WTC11 (cell line): ENCODE data around the gene PPP2R2C.

Experiments
- EMX1 ChIP-seq: fragments of 250-450 bp; sonication (Bioruptor Pico); IDR thresholded peaks from 2 replicates; pipeline ENCODE4 v1.8.0; 2021; ENCODE audit warnings: mild to moderate bottlenecking
- TCF7 ChIP-seq: sonication (generic); formaldehyde crosslinking; IDR thresholded peaks from 2 replicates; pipeline ENCODE4 v1.8.0; 2022; ENCODE audit warnings: mild to moderate bottlenecking, low read depth, missing genetic modification reagents, moderate library complexity
- TF ChIP-seq, protein P1 (sequence below): sonication (generic); formaldehyde crosslinking; IDR thresholded peaks from 2 replicates; pipeline ENCODE4 v1.8.0; 2022; ENCODE audit warnings: mild to moderate bottlenecking, missing genetic modification reagents

- TF ChIP-seq, protein P1, sequence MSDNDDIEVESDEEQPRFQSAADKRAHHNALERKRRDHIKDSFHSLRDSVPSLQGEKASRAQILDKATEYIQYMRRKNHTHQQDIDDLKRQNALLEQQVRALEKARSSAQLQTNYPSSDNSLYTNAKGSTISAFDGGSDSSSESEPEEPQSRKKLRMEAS (CRISPR knock-in tag) = no peak
- TF ChIP-seq TCF7 (CRISPR knock-in tag) (no peak), EMX1 (CRISPR knock-in tag) (no peak)
Observed at GRCh38 chr4:6318206-6318605, 154.2 kb downstream of the PPP2R2C start.
